Esophagus squamous epithelium (tissue), 5 donors: ENCODE measurements around the gene TRAPPC11. TPM values are rescaled to one million over a fixed set of nuclear protein-coding genes. Genes with fewer than 3 reads are reported as not detected.

ENCODE experiments used
- DNase-seq: peaks from one replicate; lab custom pipeline; 2025; lab: John Stamatoyannopoulos, UW
- H3K27ac ChIP-seq, 4 donors: fragments of 200-600 bp; sonication (generic); one replicate each; pipeline ENCODE4 v1.5.1; 2016 to 2019; ENCODE audit warnings: mild to moderate bottlenecking in 1 of 4
- H3K27me3 ChIP-seq, 4 donors: fragments of 200-600 bp; sonication (generic); 1 replicate in 3 of 4; 2 replicates in 1 of 4; pipeline versions ENCODE4 v1.5.1 to v1.6.0; 2017 to 2021; ENCODE audit warnings: antibody characterized with exemption in 1 of 4
- H3K36me3 ChIP-seq, 3 donors: fragments of 200-600 bp; sonication (generic); one replicate each; pipeline ENCODE4 v1.5.1; 2016 to 2019
- H3K4me1 ChIP-seq, 3 donors: fragments of 200-600 bp; sonication (generic); one replicate each; pipeline ENCODE4 v1.5.1; 2017 to 2019
- H3K4me3 ChIP-seq, 4 donors: fragments of 200-600 bp; sonication (generic); 1 replicate in 3 of 4; 2 replicates in 1 of 4; pipeline ENCODE4 v1.5.1; 2016 to 2019; ENCODE audit warnings: mild to moderate bottlenecking in 2 of 4, moderate library complexity in 1 of 4
- H3K9me3 ChIP-seq, 3 donors: fragments of 200-600 bp; sonication (generic); one replicate each; pipeline ENCODE4 v1.5.1; 2016 to 2019
- CTCF ChIP-seq, 6 experiments: fragments of 450-650 bp in 4 of 6; fragments of 200-600 bp in 2 of 6; sonication (generic) in 2 of 6; IDR thresholded peaks; one replicate each; pipeline ENCODE4 v1.5.1; 2016 to 2019; ENCODE audit warnings: antibody characterized with exemption in 6 of 6, mild to moderate bottlenecking in 4 of 6, moderate library complexity in 4 of 6
- POLR2A ChIP-seq, 4 donors: fragments of 450-650 bp; IDR thresholded peaks; one replicate each; pipeline ENCODE4 v1.6.1; 2017; ENCODE audit warnings: antibody characterized with exemption in 4 of 4, mild to moderate bottlenecking in 4 of 4, moderate library complexity in 3 of 4
- WGBS, 2 donors: methylation state at CpG; one replicate each; pipeline ENCODE4 v1.1.5; 2018; 5-methylcytosine and 5-hydroxymethylcytosine counted together
- intact Hi-C: fragments of 100-400 bp; cut with DNase I; formaldehyde crosslinking; loops from one replicate; pipeline ENCODE4 v1.15.0; 2022
- total RNA-seq, 4 donors: library from RNA; depleted of rRNA; stranded (reverse); fragments of >200 nt; gene quantifications; one replicate each; pipeline ENCODE4 v1.1.0, GENCODE V29; 2016
- donor health status: DM: yes; HTN: yes; CAD: no.

Gene TRAPPC11
- total RNA-seq, 4 donors from 2014 or later, result 24.5 to 36.2 (median 34.6) TPM

- intact Hi-C loops, result no loop called here
- WGBS, 2 donors, result 88 to 98% methylated on average over 8 to 12 of the region's 12 CpGs
- Histone ChIP-seq H3K36me3 (peaks cover 4 to 98% (median 26%) of the 10 kb centered on the region in 3 donors), H3K4me3 (no peak overlapping the region), H3K27me3 (no peaks in the 10 kb centered on the region), H3K9me3 (no peaks in the 10 kb centered on the region), H3K27ac (no peak overlapping the region), H3K4me1 (no peaks in the 10 kb centered on the region)
- no peak for DNase-seq
- TF ChIP-seq CTCF (IDR thresholded peaks at IDR 0.05) (no peak), POLR2A (IDR thresholded peaks at IDR 0.05) (no peak)
These were observed 12.0 kb downstream of the TRAPPC11 start for GRCh38 chr4:183670960-183671555.

- no peaks in the 10 kb centered on the region for H3K27me3 ChIP-seq
- H3K4me3 ChIP-seq, result no peak overlapping the region
- no peak for DNase-seq
- 71 to 87% methylated on average over 3 of the region's 3 CpGs for WGBS, 2 donors
- H3K4me1 ChIP-seq, result no peaks in the 10 kb centered on the region
- peaks cover 0 to 98% (median 6%) of the 10 kb centered on the region in 3 donors for H3K36me3 ChIP-seq
- intact Hi-C loops, result no loop called here
- TF ChIP-seq POLR2A (IDR thresholded peaks at IDR 0.05) (no peak), CTCF (IDR thresholded peaks at IDR 0.05) (no peak)
- H3K27ac ChIP-seq, result no peak overlapping the region
- no peaks in the 10 kb centered on the region for H3K9me3 ChIP-seq
These were observed 15.1 kb downstream of the TRAPPC11 start for GRCh38 chr4:183674153-183674552.

GRCh38 chr4:183675625-183676024 lies 16.5 kb downstream of the TRAPPC11 start:
- TF ChIP-seq CTCF (IDR thresholded peaks at IDR 0.05) (no peak), POLR2A (IDR thresholded peaks at IDR 0.05) (no peak)
- Histone ChIP-seq H3K9me3 (no peaks in the 10 kb centered on the region), H3K4me1 (no peaks in the 10 kb centered on the region), H3K27me3 (no peaks in the 10 kb centered on the region), H3K4me3 (no peak overlapping the region), H3K36me3 (peaks cover 0 to 98% (median 8%) of the 10 kb centered on the region in 3 donors), H3K27ac (no peak overlapping the region)
- 81 to 95% methylated on average over 4 of the region's 4 CpGs for WGBS, 2 donors
- no peak for DNase-seq
- intact Hi-C loops, result no loop called here

GRCh38 chr4:183681119-183681518 lies 22.0 kb downstream of the TRAPPC11 start:
- H3K4me3 ChIP-seq, result no peak overlapping the region
- H3K27ac ChIP-seq, result no peak overlapping the region
- intact Hi-C loops, result no loop called here
- no peak for TF ChIP-seq POLR2A (IDR thresholded peaks at IDR 0.05)
- no peak for TF ChIP-seq CTCF (IDR thresholded peaks at IDR 0.05)
- no peaks in the 10 kb centered on the region for H3K4me1 ChIP-seq
- 87 to 90% methylated on average over 4 of the region's 4 CpGs for WGBS, 2 donors
- H3K9me3 ChIP-seq, result no peaks in the 10 kb centered on the region
- peaks cover 0 to 98% (median 25%) of the 10 kb centered on the region in 3 donors for H3K36me3 ChIP-seq
- no peak for DNase-seq
- H3K27me3 ChIP-seq, result no peaks in the 10 kb centered on the region

- 76 to 85% methylated on average over 2 of the region's 2 CpGs for WGBS, 2 donors
- H3K4me1 ChIP-seq, result no peaks in the 10 kb centered on the region
- DNase-seq, result no peak
- intact Hi-C loops, result no loop called here
- no peaks in the 10 kb centered on the region for H3K9me3 ChIP-seq
- no peak for TF ChIP-seq POLR2A (IDR thresholded peaks at IDR 0.05)
- no peak for TF ChIP-seq CTCF (IDR thresholded peaks at IDR 0.05)
- H3K36me3 ChIP-seq, result peaks cover 3 to 98% (median 24%) of the 10 kb centered on the region in 3 donors
- no peak overlapping the region for H3K27ac ChIP-seq
- no peak overlapping the region for H3K4me3 ChIP-seq
- H3K27me3 ChIP-seq, result no peaks in the 10 kb centered on the region
These were observed 27.4 kb downstream of the TRAPPC11 start for GRCh38 chr4:183686461-183686860.
